ENCODE measurements around the gene NOSTRIN. TPM values are rescaled to one million over a fixed set of nuclear protein-coding genes. Genes with fewer than 3 reads are reported as not detected.
"Not testable (repeated sequence)": the region's sequence is repeated elsewhere in the genome, so short reads cannot be mapped to it uniquely, and the experiment has no call there.

NOSTRIN gene
- total RNA-seq, 2 donors from 2014 or later, result 14.9 to 56.1 TPM

GRCh38 chr2:168765401-168765800, 37.0 kb upstream of the NOSTRIN start:
- no peaks in the 10 kb centered on the region for H3K9me3 ChIP-seq
- TF ChIP-seq POLR2AphosphoS5 (IDR thresholded peaks at IDR 0.05) (no peak), POLR2A (IDR thresholded peaks at IDR 0.05) (no peak), CTCF (IDR thresholded peaks at IDR 0.05) (no peak)
- no peaks in the 10 kb centered on the region for H3K36me3 ChIP-seq
- H3K4me1 ChIP-seq (replicated peaks), result no peaks in the 10 kb centered on the region
- no peak overlapping the region for H3K4me3 ChIP-seq
- no peak for DNase-seq (ENCODE audit: low spot score)
- no peaks in the 10 kb centered on the region for H3K27me3 ChIP-seq (replicated peaks; ENCODE audit: insufficient read depth)
- no peak overlapping the region for H3K27ac ChIP-seq
- intact Hi-C loops (cut with DNase I), result no loop called here
- 96% methylated on average over 1 of the region's 1 CpG for WGBS

- H3K27me3 ChIP-seq (replicated peaks; ENCODE audit: insufficient read depth), result no peaks in the 10 kb centered on the region
- intact Hi-C loops (cut with DNase I), result no loop called here
- no peak for DNase-seq (ENCODE audit: low spot score)
- TF ChIP-seq POLR2AphosphoS5 (IDR thresholded peaks at IDR 0.05) (no peak), POLR2A (IDR thresholded peaks at IDR 0.05) (no peak), CTCF (IDR thresholded peaks at IDR 0.05) (no peak)
- H3K4me3 ChIP-seq, result no peak overlapping the region
- no peaks in the 10 kb centered on the region for H3K9me3 ChIP-seq
- H3K4me1 ChIP-seq (replicated peaks), result no peaks in the 10 kb centered on the region
- H3K36me3 ChIP-seq, result no peaks in the 10 kb centered on the region
- 57% methylated on average over 2 of the region's 2 CpGs for WGBS
- no peak overlapping the region for H3K27ac ChIP-seq
These were observed 35.8 kb upstream of the NOSTRIN start for GRCh38 chr2:168766600-168766999.

GRCh38 chr2:168767258-168767657, 35.2 kb upstream of the NOSTRIN start:
- intact Hi-C loops (cut with DNase I), result no loop called here
- TF ChIP-seq POLR2A (IDR thresholded peaks at IDR 0.05), result no peak
- no peak for TF ChIP-seq CTCF (IDR thresholded peaks at IDR 0.05)
- no peak for TF ChIP-seq POLR2AphosphoS5 (IDR thresholded peaks at IDR 0.05)
- WGBS, result 32% methylated on average over 1 of the region's 1 CpG

GRCh38 chr2:168768357-168768756, 34.1 kb upstream of the NOSTRIN start:
- H3K9me3 ChIP-seq; H3K4me3 ChIP-seq; H3K4me1 ChIP-seq (replicated peaks); H3K27ac ChIP-seq; H3K36me3 ChIP-seq; intact Hi-C loops (cut with DNase I); H3K27me3 ChIP-seq (replicated peaks; ENCODE audit: insufficient read depth); DNase-seq (ENCODE audit: low spot score): not testable (repeated sequence)
- 100% methylated on average over 6 of the region's 6 CpGs for WGBS

More at GRCh38 chr2:168767258-168767657, 35.2 kb upstream of the NOSTRIN start:
- Histone ChIP-seq H3K27ac (no peak overlapping the region), H3K4me3 (no peak overlapping the region), H3K27me3 (replicated peaks; ENCODE audit: insufficient read depth) (no peaks in the 10 kb centered on the region), H3K36me3 (no peaks in the 10 kb centered on the region), H3K4me1 (replicated peaks) (no peaks in the 10 kb centered on the region), H3K9me3 (no peaks in the 10 kb centered on the region)
- no peak for DNase-seq (ENCODE audit: low spot score)

GRCh38 chr2:168770796-168771195, 31.6 kb upstream of the NOSTRIN start:
- H3K9me3 ChIP-seq, result no peaks in the 10 kb centered on the region
- no peak overlapping the region for H3K4me3 ChIP-seq
- H3K36me3 ChIP-seq, result no peaks in the 10 kb centered on the region
- H3K4me1 ChIP-seq (replicated peaks), result no peaks in the 10 kb centered on the region
- TF ChIP-seq POLR2AphosphoS5 (IDR thresholded peaks at IDR 0.05) (no peak), POLR2A (IDR thresholded peaks at IDR 0.05) (no peak), CTCF (IDR thresholded peaks at IDR 0.05) (no peak)
- no peak for DNase-seq (ENCODE audit: low spot score)
- WGBS, result 49% methylated on average over 2 of the region's 2 CpGs
- H3K27me3 ChIP-seq (replicated peaks; ENCODE audit: insufficient read depth), result no peaks in the 10 kb centered on the region
- intact Hi-C loops (cut with DNase I), result no loop called here
- H3K27ac ChIP-seq, result no peak overlapping the region

Data from prostate gland (tissue), 2 donors.